Erythroblast (primary cell): Measurements from ENCODE around the gene ADGRD1.

Experiments used
- GATA1 ChIP-seq: IDR thresholded peaks from 2 replicates; pipeline ENCODE4 v1.6.1; 2011; ENCODE audit warnings: low read depth, mild to moderate bottlenecking, control low read depth, low read length, moderate library complexity
- POLR2A ChIP-seq: IDR thresholded peaks from 2 replicates; pipeline ENCODE4 v1.6.1; 2011; ENCODE audit warnings: mild to moderate bottlenecking, low read length

- TF ChIP-seq POLR2A (no peak), GATA1 (no peak)
Observed at GRCh38 chr12:130993759-130994670, 40.3 kb downstream of the ADGRD1 start.
